NCI-H526 treated with DMSO at 0.1 percent for 48 hours (cell line): Measurements from ENCODE around the gene CDKL2.
"Not testable (repeated sequence)": the region's sequence is repeated elsewhere in the genome, so short reads cannot be mapped to it uniquely, and the experiment has no call there.

Source experiments
- DNase-seq: peaks from one replicate; lab custom pipeline; 2025; lab: John Stamatoyannopoulos, UW

CDKL2 gene

DNA sequence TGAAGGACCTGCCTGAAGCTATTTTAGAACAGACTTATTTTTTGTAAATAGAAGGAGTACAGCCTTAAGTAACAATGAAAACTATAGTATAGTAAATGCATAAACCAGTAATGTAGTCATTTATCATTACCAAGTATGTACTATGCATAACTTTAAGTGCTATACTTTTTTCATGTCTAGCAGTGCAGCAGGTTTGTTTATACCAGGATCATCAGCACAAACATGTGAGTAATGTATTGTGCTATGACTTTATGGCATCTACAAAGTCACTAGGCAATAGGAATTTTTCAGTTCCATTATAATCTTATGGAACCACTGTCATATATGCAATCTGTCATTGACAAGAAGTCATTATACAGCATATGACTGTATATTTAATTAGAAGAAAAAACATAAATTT, 77.9 kb downstream of the CDKL2 start:
- no peak for DNase-seq

DNA sequence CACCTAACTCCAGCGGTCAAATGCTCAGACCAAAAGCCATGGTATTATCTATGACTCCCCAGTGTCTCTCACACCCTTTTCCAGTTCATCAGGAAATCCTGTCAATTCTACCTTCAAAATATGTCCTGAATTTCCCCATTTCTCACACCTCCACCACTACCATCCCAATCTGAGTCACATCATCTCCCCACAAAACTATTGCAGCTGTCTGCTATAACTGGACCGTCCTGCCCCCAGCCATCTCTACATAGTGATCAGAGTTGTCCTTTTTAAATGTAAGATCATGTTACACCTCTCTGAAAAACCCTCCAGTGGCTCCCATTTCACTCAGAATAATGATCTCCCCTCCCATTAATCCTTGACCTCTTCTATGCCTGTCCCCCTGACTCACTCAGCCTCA, 81.3 kb downstream of the CDKL2 start:
- no peak for DNase-seq

DNA sequence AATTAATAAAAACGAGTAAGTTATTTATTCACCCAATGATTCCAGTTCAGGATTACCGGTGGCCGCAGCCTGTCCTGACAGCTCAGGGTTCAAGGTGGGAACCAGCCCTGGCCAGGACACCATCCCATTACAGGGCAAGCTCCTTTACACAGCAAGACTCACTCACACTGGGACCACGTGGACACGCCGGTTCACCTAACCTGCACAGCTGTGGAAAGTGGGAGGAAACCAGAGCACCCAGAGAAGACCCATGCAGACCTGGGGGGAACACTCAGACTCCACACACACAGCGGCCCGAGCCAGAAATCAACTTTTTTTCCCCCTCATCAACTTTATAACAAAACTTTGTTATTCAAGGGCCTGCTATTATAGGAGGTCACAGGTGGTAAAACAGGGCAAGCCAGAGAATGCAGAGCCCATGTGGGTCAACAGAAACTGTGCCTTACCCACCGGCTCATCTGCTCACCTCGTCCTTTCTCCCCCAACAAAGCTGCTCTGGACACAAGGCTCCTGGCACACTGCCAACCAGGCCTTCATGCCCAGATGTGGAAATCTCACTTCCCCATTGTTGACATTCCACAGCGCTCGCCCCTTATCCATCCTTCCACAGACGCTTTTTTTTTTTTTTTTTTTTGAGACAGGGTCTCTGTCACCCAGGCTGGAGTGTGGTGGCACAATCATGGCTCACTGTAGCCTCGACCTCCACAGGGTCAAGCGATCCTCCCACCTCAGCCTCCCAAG, 82.5 kb downstream of the CDKL2 start:
- DNase-seq: no peak

DNA sequence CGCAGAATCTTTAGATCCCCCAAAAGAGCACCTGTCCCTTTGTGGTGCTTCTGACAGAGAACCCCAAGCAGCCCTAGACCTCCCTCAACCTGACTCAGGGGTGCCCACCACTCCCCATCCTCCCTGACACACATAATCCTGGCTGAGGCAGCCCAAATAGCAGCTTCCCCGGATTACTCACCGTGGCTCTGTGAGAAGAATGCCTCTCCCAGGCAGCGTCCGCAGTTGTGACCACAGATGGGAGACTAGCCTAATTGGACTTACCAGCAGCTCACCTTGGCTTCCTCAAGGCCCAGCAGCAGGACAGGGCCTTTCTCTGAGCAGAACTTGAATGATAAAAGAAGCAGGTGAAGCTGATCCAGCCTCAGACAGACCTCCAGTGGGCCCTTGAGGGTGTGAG, 84.8 kb downstream of the CDKL2 start:
- no peak for DNase-seq

DNA sequence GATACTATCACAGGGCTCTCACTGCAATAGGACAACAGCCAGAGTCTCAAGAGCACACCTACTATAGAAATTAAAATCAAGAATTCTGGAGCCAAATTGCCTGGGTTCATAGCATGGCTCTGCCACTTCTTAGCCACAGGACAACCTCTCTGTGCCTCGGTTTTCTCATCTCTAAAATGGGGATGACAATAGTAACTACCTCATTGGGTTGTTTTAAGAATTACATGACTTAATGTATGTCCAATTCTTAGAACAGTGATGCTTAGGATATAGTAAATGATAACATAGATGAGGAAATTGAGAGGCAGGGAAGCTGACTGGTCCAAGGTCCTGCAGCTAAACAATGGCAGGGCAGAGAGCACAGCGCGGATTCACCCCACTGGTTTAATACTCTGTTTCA, 85.5 kb downstream of the CDKL2 start:
- no peak for DNase-seq

DNA sequence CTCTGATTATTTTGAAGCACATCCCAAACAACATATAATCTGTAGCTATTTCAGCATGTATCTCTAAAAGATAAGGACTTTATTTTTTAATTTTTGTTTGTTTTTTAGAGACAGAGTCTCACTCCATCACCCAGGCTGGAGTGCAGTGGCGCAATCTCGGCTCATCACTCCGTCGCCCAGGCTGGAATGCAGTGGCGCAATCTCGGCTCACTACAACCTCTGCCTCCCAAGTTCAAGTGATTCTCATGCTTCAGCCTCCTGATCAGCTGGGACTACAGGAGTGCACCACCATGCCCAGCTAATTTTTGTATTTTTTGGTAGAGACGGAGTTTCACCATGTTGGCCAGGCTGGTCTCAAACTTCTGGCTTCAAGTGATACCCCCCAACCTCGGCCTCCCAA, 86.1 kb downstream of the CDKL2 start:
- not testable (repeated sequence) for DNase-seq

DNA sequence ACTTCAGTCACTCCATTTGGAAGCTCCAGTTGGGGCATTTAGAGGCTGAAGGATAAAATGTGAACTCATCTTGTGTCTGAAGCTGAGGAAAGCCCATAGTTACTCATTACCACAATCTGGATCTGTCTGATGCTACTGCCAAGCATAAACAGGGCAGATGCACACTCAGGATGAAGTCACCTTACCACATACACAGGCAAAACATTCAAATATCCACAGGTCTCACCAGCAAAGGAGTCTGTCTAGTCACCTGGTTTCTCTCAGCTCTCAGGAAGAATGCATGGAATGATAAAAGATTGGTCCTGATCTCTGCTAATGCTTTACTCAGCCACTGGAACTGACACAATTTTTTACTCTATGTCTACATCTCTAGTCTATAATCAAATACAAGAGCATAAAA, 87.5 kb downstream of the CDKL2 start:
- no peak for DNase-seq

DNA sequence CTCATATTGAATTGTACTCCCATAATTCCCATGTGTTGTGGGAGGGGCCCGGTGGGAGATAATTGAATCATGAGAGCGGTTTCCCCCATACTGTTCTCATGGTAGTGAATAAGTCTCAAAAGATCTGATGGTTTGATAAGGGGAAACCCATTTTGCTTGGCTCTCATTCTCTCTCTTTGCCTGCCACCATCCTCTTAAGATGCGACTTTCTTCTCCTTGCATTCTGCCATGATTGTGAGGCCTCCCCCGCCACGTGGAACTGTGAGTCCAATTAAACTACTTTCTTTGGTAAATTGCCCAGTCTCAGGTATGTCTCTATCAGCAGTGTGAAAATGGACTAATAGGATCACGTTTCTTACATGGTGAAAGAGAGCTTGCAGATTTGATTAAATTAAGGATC, 93.0 kb downstream of the CDKL2 start:
- not testable (repeated sequence) for DNase-seq

DNA sequence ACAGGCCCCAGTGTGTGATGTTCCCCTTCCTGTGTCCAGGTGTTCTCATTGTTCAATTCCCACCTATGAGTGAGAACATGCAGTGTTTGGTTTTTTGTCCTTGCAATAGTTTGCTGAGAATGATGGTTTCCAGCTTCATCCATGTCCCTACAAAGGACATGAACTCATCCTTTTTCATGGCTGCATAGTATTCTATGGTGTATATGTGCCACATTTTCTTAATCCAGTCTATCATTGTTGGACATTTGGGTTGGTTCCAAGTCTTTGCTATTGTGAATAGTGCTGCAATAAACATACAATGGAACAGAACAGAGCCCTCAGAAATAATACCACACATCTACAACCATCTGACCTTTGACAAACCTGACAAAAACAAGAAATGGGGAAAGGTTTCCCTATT, 96.4 kb downstream of the CDKL2 start:
- not testable (repeated sequence) for DNase-seq

DNA sequence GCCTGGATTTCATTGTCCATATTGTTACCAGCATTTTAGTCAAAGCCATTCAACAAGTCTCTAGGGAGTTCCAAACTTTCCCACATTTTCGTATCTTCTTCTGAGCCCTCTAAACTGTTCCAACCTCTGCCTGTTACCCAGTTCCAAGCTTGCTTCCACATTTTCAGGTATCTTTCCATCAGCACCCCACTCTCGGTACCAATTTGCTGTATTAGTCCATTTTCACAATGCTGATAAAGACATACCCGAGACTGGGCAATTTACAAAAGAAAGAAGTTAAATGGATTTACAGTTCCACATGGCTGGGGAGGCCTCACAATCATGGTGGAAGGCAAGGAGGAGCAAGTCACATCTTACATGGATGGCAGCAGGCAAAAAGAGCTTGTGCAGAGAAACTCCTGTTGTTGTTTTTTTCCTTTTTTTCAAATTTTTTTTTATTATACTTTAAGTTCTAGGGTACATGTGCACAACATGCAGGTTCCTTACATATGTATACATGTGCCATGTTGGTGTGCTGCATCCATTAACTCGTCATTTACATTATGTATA, 96.9 kb downstream of the CDKL2 start:
- not testable (repeated sequence) for DNase-seq

DNA sequence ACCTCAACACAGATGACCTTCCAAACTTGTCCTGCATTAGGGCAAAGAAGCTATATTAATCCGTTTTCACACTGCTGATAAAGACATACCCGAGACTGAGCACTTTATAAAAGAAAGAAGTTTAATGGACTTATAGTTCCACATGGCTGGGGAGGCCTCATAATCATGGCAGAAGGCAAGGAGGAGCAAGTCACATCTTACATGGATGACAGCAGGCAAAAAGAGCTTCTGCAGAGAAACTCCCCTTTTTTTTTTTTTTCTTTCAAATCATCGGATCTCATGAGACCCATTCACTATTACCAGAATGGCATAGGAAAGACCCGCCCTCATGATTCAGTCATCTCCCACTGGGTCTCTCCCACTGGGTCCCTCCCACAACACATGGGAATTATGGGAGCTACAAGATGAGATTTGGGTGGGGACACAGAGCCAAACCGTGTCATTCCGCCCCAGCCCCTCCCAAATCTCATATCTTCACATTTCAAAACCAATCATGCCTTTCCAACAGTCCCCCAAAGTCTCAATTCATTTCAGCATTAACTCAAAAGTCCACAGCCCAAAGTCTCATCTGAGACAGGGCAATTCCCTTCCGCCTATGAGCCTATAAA, 98.7 kb downstream of the CDKL2 start:
- not testable (repeated sequence) for DNase-seq

DNA sequence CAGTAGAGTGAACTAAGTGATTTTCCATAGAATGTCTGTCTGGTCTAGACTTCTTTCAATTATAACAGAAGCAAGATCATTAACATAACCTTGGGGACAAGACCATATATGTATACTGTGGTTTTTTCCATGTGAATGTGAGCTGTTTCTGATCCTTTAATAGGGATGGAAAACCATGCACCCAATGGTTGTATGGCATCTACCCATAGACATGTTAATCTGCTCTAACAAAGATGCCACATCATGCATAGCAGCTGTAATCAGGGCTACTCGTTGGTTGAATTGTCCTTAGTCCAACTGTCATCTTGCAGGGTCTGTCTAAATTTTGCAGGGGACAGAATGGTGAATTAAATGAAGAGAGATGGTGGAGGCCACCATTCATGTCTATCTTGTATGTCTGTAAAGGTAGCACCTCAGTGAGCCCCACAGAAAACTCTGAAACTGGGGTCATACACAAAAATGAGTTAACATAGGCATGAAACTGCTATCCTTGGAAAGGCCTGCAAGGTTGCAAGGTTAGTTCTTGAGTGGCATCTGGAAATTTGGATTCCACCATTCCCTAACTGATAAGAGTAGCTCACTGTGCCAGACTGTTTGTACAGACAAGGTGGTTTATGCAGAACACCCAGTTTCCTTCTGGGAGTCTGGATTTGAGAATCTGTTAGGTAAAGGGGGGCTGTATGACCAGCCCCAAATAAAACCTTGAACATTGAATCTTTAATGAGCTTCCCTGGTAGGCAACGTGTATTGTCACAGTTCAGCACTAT, 99.6 kb downstream of the CDKL2 start:
- no peak for DNase-seq
